ENCODE results near the gene CRYBA4.

Gene CRYBA4

GRCh38 chr22:26580240-26580962 is 41.4 kb upstream of the CRYBA4 start:
- H3K4me3 ChIP-seq (ENCODE audit: control insufficient read depth, low read depth, low read length), result no peak overlapping the region
- no peak for TF ChIP-seq CTCF (conservative IDR thresholded peaks at IDR 0.05; ENCODE audit: control insufficient read depth, insufficient read depth, low read depth, low read length)
- DNase-seq (ENCODE audit: low read depth), result no peak

- no peak for DNase-seq (ENCODE audit: low read depth)
- TF ChIP-seq CTCF (conservative IDR thresholded peaks at IDR 0.05; ENCODE audit: control insufficient read depth, insufficient read depth, low read depth, low read length), result no peak
- no peak overlapping the region for H3K4me3 ChIP-seq (ENCODE audit: control insufficient read depth, low read depth, low read length)
Measured at GRCh38 chr22:26581026-26581425, 40.7 kb upstream of the CRYBA4 start.

GRCh38 chr22:26581633-26582168 is 40.1 kb upstream of the CRYBA4 start:
- no peak overlapping the region for H3K4me3 ChIP-seq (ENCODE audit: control insufficient read depth, low read depth, low read length)
- DNase-seq (ENCODE audit: low read depth), result no peak
- no peak for TF ChIP-seq CTCF (conservative IDR thresholded peaks at IDR 0.05; ENCODE audit: control insufficient read depth, insufficient read depth, low read depth, low read length)

DNA sequence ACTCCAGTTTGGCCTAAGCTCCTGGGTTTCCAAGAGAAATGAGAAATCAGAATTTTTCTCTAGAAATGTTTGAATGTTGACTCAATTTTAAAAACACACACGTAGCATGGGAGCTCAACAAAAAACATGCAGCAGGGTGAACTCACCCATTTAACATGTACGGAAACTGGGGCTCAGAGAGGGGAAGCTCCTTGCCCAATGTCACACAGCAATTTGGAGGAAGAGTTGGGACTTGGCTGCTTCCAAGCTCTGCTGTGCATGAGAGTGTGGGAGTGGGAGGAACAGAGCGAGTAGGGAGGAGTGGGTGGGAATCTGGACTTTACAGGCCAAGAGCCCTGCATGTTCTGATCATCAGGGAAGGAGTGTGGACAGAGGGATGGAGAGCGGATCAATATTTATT is 37.8 kb upstream of the CRYBA4 start:
- TF ChIP-seq CTCF (conservative IDR thresholded peaks at IDR 0.05; ENCODE audit: control insufficient read depth, insufficient read depth, low read depth, low read length), result no peak
- no peak overlapping the region for H3K4me3 ChIP-seq (ENCODE audit: control insufficient read depth, low read depth, low read length)
- DNase-seq (ENCODE audit: low read depth), result no peak

DNA sequence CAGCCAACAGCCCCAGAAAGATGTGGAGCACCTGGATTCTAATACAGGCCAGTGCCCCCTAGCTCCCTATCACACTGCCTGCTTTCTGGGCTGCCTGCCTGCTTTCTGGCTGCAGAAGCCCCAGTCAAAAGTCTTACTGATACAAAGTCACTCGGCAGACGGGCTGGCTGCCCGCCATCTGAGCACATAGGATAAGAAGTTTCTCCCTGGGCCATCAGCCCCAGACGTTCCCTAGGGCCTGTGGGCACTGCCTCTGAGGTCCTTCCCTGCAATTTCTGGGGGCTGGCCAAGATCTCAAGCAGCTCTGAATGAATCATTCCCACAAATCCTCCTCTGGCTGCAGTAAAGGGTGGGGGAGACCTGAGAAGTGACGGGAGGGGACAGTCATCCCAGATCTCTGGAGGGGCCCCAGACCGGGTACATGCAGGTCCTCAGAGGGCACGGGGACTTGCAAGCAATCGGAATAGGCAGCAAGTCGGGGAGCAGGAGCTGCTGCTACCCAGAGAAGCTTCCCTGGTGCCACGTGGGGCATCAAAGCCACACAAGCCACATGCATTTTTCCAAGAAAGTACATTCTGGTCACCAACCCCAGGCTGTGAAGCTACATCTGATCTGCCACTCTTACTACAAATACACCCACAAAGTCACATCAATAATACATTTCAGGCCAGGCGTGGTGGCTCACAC is 36.5 kb upstream of the CRYBA4 start:
- TF ChIP-seq CTCF (conservative IDR thresholded peaks at IDR 0.05; ENCODE audit: control insufficient read depth, insufficient read depth, low read depth, low read length), result peak; percentile 12
- DNase-seq (ENCODE audit: low read depth), result peak; percentile 68
- H3K4me3 ChIP-seq (ENCODE audit: control insufficient read depth, low read depth, low read length), result no peak overlapping the region

DNA sequence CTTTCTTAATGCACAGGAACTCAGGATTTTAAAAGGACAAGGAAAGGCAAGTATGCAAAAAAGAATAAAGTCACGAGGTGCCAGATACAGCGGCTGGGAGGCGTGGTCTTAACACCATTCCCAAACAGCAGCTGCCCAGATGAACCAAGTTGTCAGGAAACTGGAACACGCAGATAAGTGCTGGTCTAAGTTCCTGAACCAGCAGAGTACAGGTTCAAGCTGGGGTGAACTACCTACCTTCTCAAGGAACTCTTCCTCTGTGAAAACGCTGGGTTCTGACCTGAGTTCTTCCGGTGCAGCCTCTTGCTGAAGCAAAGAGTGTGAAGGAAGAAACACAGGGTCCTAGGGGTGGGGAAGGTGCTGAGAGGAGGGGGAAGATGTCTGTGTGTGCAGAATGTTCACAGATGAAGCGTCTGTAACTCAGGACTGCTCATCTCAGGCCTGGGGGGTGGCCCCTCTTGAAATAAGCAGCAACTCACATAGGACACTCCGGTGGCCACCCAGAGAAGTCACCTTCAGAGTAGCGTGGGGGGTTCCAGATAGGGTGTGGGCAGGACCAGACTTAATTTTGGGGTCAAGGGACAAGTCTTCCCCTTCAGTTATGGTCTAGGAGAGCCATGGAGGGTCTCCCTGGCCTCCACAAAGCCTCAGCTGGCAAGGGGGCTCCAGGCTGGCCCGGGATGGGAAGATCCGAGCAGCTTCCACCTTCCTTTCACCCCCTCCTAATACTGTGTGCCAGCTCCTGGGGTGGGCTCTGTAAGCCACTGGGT is 35.0 kb upstream of the CRYBA4 start:
- no peak for DNase-seq (ENCODE audit: low read depth)
- no peak for TF ChIP-seq CTCF (conservative IDR thresholded peaks at IDR 0.05; ENCODE audit: control insufficient read depth, insufficient read depth, low read depth, low read length)
- no peak overlapping the region for H3K4me3 ChIP-seq (ENCODE audit: control insufficient read depth, low read depth, low read length)
